Daoy (cell line): Measurements from ENCODE around the gene CACNA1B. TPM values are rescaled to one million over a fixed set of nuclear protein-coding genes. Genes with fewer than 3 reads are reported as not detected.
"Not testable (repeated sequence)": the region's sequence is repeated elsewhere in the genome, so short reads cannot be mapped to it uniquely, and the experiment has no call there.

Experiments
- DNase-seq: peaks from one replicate; pipeline ENCODE4 v3.0.0-alpha.2; 2015; ENCODE audit warnings: low read depth
- total RNA-seq: library from RNA; depleted of rRNA; stranded (reverse); fragments of >200 nt; shearing (Covaris generic); gene quantifications from 2 replicates; pipeline ENCODE4 v1.2.3, GENCODE V29; 2014

The CACNA1B gene
- total RNA-seq, 1 experiment from 2014 or later = 0.23 TPM

DNA sequence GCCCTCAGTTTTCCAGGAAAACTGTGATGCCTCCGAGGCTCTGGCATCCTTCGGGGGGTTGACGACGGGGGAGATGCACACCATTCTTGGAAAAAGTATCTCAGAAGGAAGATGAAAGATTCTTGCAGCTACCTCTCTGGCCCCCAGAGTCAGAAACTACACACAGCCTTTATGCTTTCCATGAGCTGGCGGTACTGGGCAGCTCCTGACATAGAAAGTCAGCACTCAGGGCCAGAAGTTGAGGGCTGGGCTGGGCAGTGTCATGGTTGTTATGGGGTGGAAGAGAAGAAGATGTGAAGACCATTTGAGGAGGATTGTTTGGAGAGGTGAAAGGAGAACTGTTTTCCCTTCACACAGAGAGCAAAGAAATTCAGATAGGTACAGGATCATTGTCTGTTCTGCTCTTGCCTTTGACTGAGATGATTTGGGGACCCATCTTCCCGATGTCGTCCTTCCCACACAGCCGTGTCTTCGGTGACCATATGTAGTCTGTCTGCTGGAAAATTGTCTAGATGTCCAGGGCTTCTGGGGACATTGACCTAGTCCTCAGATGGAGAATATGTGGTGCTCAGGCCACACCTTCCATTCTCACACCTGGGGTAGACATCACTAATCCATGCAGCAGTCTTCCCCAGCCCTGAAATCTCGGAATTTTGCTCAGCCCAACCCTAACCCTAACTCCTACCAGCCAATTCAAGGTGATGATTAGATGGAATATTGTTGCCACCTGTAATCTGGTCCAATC, 237.1 kb downstream of the CACNA1B start:
- no peak for DNase-seq

DNA sequence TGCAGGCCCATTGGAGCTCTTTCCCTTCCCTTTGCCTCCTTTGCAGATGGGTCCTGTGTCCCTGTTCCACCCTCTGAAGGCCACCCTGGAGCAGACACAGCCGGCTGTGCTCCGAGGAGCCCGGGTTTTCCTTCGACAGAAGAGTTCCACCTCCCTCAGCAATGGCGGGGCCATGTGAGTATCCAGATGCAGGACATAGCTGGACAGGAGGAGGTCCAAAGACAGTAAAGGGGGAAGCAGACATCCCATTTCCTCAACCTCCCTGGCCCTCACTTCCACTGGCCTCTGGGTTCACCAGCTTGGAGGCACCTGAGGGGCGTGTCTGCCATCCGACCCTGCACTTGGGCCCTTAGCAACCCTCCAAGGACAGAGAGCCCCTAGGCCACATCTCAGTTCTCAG, 237.9 kb downstream of the CACNA1B start:
- DNase-seq = no peak

GRCh38 chr9:138116521-138116920, 238.9 kb downstream of the CACNA1B start:
- no peak for DNase-seq

GRCh38 chr9:138117101-138117750, 239.6 kb downstream of the CACNA1B start:
- no peak for DNase-seq

DNA sequence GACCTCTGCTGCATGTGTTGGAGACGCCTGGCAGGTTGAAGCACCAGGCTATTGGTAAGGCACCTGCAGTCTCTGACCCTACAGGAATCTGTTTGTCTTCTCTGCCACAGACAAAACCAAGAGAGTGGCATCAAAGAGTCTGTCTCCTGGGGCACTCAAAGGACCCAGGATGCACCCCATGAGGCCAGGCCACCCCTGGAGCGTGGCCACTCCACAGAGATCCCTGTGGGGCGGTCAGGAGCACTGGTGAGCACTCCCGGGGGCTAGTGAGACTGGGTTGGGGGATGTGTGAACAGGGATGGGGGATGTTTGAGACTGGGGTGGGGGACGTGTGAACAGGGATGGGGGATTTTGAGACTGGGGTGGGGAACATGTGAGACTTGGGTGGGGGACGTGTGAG, 240.3 kb downstream of the CACNA1B start:
- DNase-seq = no peak

GRCh38 chr9:138118601-138119071, 241.1 kb downstream of the CACNA1B start:
- no peak for DNase-seq

GRCh38 chr9:138119202-138120027, 241.8 kb downstream of the CACNA1B start:
- peak; percentile 3 for DNase-seq

GRCh38 chr9:138120072-138120471, 242.5 kb downstream of the CACNA1B start:
- no peak for DNase-seq

GRCh38 chr9:138120511-138121437, 243.2 kb downstream of the CACNA1B start:
- no peak for DNase-seq

- peak; percentile 3 for DNase-seq
Measured at GRCh38 chr9:138121438-138122050, 244.0 kb downstream of the CACNA1B start.

DNA sequence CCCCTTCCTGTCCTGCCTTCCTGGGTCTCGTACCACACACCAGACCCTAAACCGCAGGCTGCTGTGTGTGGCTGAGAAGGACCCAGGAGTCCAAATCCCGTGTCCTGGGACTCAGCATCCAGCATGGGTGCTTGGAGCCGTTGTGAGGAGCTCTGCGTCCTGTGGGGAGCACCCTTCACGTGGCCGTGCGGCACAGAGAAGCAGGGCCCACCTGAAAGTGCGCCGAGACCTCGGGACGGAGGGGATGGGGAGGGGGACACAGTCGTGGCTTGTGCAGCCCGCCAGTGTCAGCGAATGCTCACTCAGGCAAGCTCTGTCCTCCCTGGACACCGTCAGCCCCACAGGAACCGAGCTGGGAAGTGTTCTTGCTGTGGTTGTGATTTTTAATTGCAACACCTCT, 244.6 kb downstream of the CACNA1B start:
- no peak for DNase-seq

DNA sequence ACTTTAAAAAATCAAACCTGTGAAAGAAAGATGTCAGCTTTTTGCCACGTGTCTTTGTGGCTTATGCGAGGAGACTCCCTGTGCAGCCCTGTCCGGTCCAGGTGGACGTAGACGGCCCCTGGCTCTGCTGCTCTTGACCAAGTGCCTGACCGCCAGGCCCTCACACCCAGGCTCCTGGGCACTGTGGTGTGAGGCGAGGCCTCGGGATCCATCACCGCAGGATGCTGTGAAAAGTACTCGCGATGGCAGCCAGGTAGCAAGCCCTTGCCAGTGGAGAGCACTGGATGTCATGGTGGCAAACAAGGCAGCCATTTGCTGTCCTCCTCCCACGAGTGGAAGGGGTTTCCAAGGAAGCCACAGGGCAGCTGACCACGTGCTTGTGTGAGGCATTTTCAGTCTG, 245.1 kb downstream of the CACNA1B start:
- DNase-seq = no peak

DNA sequence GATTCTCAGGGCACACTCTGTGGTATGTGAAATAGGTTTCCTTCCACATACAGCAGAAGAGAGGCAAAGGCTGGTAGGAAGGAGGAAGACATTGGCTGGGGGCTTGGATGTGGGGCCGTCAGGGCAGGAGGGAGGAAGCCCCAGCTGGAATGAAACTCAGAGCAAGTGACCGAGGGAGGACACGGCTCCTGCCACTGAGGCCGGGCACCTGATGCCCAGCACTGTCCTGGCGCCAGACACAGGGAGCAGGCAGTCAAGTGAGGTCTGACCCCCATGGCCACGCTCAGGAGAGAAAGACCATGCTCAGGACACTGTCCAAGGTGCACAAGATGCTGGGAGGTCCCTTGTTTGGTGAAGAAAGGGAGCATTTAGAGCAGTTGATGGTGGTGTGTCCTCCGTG, 245.5 kb downstream of the CACNA1B start:
- DNase-seq = no peak

DNA sequence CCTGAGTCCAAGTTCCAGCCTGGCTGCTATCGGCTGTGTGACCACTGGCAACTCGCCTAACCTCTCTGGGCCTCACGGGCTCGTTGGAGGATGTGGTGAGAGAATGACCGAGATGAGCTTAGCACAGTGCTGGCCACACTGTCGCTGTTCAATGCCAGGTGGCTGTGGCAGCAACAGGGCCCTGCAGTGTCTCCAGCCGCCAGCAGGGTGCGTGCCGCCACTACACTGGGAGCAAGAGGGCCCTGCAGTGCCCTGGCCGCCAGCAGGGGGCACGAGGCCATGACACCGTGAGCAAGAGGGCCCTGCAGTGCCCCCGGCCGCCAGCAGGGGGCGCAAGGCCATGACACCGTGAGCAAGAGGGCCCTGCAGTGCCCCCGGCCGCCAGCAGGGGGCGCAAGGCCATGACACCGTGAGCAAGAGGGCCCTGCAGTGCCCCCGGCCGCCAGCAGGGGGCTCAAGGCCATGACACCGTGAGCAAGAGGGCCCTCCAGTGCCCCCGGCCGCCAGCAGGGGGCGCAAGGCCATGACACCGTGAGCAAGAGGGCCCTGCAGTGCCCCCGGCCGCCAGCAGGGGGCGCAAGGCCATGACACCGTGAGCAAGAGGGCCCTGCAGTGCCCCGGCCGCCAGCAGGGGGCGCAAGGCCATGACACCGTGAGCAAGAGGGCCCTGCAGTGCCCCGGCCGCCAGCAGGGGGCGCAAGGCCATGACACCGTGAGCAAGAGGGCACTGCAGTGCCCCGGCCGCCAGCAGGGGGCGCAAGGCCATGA, 248.7 kb downstream of the CACNA1B start:
- not testable (repeated sequence) for DNase-seq

DNA sequence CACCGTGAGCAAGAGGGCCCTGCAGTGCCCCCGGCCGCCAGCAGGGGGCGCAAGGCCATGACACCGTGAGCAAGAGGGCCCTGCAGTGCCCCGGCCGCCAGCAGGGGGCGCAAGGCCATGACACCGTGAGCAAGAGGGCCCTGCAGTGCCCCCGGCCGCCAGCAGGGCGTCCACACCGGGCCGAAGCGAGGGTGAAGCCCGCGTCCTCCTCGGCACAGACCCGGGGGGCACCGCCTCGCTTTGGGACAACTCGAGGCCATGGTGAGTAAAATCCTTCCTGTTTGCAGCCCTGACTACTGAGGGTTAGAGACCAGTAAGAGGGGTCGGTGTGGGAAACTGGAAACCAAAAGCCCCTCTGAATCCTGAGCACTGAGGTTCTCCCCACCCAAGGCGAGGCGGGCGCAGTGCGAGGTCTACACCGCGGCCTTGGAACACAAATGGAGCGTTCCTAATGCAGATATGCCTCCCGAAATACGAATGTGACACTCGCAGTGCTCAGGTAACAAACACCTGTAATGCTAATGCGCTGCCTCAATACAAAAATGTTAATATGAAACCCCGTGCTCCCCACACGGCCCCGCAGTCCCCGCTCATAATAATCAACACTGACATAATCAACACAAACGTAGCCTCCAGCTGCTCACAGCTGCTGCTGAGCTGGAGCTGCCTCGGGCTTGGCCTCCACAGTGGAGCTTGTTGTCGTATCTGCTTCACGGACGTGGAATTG, 249.4 kb downstream of the CACNA1B start:
- DNase-seq = not testable (repeated sequence)

DNA sequence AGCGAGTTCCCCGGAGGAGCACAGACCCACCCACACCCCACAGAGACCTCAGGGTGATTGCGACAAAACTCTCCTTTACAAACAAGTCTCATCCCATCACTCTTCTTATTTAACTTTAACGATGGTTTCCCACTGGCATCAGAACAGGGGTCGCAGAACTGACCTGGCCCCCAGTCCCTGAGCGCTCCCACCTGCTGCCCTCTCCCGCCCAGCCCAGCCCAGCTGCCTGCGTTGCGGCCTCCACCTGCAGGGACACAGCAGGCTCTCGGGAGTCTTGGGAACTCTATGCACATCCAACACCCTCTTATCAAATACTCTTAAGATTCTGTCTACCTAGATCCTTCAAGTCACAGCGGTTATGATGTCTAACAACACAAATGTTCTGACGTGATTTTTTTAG, 250.4 kb downstream of the CACNA1B start:
- not testable (repeated sequence) for DNase-seq

GRCh38 chr9:138129318-138129717, 251.7 kb downstream of the CACNA1B start:
- not testable (repeated sequence) for DNase-seq

DNA sequence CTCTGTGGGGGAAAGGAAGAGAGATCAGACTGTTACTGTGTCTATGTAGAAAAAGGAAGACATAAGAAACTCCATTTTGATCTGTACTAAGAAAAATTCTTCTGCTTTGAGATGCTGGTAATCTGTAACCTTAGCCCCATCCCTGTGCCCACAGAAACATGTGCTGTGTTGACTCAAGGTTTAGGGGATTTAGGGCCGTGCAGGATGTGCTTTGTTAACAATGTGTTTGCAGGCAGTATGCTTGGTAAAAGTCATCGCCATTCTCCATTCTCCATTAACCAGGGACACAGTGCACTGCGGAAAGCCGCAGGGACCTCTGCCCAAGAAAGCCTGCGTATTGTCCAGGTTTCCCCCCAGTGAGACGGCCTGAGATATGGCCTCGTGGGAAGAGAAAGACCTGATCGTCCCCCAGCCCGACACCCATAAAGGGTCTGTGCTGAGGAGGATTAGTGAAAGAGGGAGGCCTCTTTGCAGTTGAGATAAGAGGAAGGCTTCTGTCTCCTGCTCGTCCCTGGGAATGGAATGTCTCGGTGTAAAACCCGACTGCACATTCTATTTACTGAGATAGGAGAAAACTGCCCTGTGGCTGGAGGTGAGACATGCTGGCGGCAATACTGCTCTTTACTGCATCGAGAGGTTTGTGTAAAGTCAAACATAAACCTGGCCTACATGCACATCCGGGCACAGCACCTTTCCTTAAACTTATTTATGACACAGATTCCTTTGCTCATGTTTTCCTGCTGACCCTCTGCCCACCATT, 255.5 kb downstream of the CACNA1B start:
- DNase-seq = not testable (repeated sequence)

DNA sequence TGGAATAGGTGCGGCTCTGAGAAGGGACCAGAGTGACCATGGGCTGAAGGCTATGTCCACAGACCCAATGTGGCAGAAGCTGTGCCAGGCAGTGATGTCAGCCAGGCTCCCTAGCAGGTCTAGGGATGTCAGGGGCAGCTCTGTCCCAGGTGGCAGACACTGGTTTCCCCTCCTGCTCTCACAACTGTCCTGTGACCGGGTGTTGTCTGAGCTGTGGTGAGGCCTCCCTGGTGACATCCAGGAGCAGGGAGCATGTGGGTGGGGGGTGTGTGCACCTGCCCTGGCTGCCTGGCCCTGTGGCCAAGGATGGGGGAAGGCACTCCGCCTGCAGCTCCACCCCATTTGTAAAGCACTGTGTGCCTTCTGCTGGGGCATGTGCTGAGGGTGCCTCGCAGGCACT, 257.0 kb downstream of the CACNA1B start:
- not testable (repeated sequence) for DNase-seq
